DND-41 (cell line): Measurements from ENCODE around the gene GRIA4.

Source experiments
- EZH2 ChIP-seq: IDR thresholded peaks from 3 replicates; pipeline ENCODE4 v1.6.1; 2012; ENCODE audit warnings: borderline replicate concordance, low read depth, mild to moderate bottlenecking, moderate library complexity, low read length, inconsistent platforms; ENCODE audit not compliant: severe bottlenecking
- TF ChIP-seq, protein P1 (sequence below): IDR thresholded peaks from 2 replicates; pipeline ENCODE4 v1.5.1; 2012; ENCODE audit warnings: borderline replicate concordance, low read length, moderate library complexity, mild to moderate bottlenecking; ENCODE audit not compliant: poor library complexity, severe bottlenecking; ENCODE audit errors: extremely low read depth

DNA sequence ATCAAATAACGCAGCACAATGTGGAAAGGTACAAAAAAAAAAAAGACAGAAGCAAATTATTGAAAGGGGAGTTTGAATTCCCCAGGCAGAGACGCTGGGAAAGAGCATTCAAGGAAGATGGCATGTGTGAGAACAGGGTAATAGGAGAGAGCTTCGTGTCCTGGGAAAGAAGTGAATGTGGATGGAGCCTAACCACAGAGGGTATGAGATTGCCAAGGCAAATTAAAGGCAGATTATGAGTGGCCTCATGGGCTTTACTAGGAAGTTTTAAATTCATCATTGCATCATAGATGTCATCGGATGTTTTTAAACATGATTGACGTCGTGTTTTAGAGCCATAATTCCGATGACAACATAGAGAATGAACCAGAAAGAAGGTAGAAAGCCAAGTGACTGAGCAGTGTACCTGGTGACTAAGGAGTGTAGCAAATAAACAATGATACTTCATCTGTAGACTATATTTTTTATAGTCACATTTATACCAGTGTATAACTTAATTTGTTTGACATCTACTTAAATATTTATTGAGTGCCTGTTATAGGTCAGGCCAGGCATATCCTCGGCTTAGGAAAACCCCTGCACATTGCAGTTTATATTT is 260.7 kb downstream of the GRIA4 start:
- TF ChIP-seq, protein P1, sequence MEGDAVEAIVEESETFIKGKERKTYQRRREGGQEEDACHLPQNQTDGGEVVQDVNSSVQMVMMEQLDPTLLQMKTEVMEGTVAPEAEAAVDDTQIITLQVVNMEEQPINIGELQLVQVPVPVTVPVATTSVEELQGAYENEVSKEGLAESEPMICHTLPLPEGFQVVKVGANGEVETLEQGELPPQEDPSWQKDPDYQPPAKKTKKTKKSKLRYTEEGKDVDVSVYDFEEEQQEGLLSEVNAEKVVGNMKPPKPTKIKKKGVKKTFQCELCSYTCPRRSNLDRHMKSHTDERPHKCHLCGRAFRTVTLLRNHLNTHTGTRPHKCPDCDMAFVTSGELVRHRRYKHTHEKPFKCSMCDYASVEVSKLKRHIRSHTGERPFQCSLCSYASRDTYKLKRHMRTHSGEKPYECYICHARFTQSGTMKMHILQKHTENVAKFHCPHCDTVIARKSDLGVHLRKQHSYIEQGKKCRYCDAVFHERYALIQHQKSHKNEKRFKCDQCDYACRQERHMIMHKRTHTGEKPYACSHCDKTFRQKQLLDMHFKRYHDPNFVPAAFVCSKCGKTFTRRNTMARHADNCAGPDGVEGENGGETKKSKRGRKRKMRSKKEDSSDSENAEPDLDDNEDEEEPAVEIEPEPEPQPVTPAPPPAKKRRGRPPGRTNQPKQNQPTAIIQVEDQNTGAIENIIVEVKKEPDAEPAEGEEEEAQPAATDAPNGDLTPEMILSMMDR = no peak
- TF ChIP-seq EZH2 = no peak
